ENCODE measurements around the gene NEK1.

- no peak for TF ChIP-seq CTCF (conservative IDR thresholded peaks at IDR 0.05; ENCODE audit: low read depth, low read length)
- no peak for TF ChIP-seq POLR2A (IDR thresholded peaks at IDR 0.05; ENCODE audit: low read depth, low read length)
Observed at GRCh38 chr4:169385376-169385775, 227.0 kb downstream of the NEK1 start.

Measured in IMR-90 (cell line).